HG02610 (cell line): ENCODE data around the gene EDA.

ENCODE experiments used
- ATAC-seq: cut with Tn5 transposase; IDR thresholded peaks from one replicate; pipeline ENCODE4 v1.9.1; 2021; ENCODE audit warnings: mild to moderate bottlenecking, moderate library complexity; ENCODE audit not compliant: unreplicated experiment

EDA gene

GRCh38 chrX:70054391-70054790 is 438.5 kb downstream of the EDA start:
- no peak for ATAC-seq

- ATAC-seq, result no peak
Observed at GRCh38 chrX:70062076-70062475, 446.2 kb downstream of the EDA start, which contains the start of gene OTUD6A. Gene OTUD6A (plus strand): TSS chrX:70062457. CDS start chrX:70062525, 68 bp downstream.

GRCh38 chrX:70062961-70063550 is 447.1 kb downstream of the EDA start:
- no peak for ATAC-seq

GRCh38 chrX:70066646-70067045 is 450.7 kb downstream of the EDA start:
- ATAC-seq, result no peak

- ATAC-seq, result no peak
Observed at GRCh38 chrX:70079297-70079696, 463.4 kb downstream of the EDA start.

GRCh38 chrX:70079870-70080269 is 464.0 kb downstream of the EDA start:
- no peak for ATAC-seq

GRCh38 chrX:70082723-70083122 is 466.8 kb downstream of the EDA start:
- ATAC-seq, result no peak

GRCh38 chrX:70084592-70085240 is 468.8 kb downstream of the EDA start:
- no peak for ATAC-seq

GRCh38 chrX:70087857-70088630 is 472.1 kb downstream of the EDA start:
- ATAC-seq, result no peak

- no peak for ATAC-seq
Observed at GRCh38 chrX:70088751-70089150, 472.8 kb downstream of the EDA start.
